ENCODE measurements around the gene CLCN1.
"Not testable (repeated sequence)": the region's sequence is repeated elsewhere in the genome, so short reads cannot be mapped to it uniquely, and the experiment has no call there.

CLCN1 gene

DNA sequence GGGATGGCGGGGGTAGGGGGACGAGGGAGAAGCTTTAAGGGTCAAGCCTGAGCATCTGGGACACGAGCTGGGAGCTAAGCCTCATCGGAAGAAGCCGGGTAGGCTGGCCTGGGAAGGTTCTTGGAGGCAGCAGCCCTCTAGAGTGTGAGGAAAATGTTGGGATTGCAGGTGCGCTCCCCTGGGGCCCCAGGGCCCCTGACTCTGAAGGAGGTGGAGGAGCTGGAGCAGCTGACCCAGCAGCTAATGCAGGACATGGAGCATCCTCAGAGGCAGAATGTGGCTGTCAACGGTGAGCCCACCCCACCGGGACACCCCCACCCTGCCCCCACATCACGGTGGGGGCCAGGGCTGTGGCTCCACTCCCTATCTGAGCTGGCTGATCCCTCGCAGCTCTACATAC, 72.1 kb downstream of the CLCN1 start:
- DNase-seq, result no peak

DNA sequence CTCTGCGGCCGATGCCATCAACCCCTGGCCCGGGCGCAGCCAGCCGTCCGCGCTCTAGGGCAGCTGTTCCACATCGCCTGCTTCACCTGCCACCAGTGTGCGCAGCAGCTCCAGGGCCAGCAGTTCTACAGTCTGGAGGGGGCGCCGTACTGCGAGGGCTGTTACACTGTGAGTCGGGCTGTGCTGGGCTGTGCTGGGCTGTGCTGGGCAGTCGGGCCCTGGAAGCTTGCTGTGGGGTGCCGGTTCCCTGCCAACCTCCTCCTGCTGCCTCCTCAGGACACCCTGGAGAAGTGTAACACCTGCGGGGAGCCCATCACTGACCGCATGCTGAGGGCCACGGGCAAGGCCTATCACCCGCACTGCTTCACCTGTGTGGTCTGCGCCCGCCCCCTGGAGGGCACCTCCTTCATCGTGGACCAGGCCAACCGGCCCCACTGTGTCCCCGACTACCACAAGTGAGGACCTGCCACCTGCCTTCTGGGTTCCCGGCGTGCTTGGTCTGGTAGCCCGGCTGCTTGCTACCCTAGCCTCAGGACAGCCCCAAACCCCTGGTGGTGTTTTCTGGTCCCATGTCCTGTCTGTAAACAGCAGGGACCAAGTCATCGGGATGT, 72.7 kb downstream of the CLCN1 start:
- no peak for DNase-seq

DNA sequence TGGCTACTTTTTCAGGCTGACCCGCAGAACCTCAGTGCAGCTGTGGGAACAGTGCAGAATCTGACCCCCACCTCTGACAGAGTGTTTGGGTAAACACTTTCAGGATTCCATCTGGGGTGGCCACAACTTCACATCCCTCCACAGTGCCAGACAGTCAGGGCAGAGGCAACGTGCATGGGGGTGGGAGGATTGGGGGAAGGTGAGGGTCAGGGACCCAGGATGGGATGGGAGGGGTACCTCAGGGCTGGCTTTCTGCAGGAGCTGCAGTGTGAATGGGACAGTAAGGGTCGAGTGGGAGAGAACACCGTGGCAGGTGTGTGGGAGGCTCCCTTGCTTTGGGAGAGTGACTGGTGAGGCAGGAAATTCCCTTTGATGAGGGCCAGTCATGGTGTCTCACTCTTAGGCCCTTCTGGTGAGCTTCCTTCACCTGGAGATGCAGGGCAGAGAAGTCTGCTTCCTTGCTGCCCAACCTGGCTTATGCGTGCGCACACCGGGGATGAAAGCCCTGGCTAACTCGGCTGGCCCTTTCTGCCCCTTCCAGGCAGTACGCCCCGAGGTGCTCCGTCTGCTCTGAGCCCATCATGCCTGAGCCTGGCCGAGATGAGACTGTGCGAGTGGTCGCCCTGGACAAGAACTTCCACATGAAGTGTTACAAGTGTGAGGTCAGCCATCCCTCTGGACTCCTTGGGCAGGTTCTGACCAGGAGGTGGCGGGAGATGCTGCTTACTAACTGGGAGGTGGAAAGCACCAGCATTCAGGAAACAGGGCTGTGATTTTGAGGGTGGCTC, 73.6 kb downstream of the CLCN1 start:
- no peak for DNase-seq

DNA sequence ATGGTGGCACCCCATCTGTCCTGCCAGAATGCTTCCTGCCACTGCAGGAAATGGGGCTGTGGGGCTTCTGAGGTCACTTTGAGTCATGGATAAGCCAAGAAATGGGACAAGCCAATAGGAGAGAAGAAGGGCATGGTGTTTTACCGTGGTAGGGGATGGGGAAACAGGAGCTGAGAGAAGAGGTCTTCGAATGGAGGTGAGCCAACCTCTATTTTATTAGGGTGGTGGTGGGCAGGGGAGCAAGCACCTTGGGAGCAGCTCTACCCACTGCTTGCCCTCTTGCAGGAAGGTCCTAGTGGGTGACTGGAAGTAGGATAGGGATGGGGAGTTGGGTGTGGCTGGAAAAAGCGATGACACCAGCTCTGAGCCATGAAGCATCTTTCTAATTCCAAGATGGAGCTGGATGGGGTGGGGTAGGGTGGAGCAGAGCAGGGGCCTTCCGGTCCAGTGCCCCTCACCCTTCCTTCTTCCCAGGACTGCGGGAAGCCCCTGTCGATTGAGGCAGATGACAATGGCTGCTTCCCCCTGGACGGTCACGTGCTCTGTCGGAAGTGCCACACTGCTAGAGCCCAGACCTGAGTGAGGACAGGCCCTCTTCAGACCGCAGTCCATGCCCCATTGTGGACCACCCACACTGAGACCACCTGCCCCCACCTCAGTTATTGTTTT, 74.3 kb downstream of the CLCN1 start:
- no peak for DNase-seq

DNA sequence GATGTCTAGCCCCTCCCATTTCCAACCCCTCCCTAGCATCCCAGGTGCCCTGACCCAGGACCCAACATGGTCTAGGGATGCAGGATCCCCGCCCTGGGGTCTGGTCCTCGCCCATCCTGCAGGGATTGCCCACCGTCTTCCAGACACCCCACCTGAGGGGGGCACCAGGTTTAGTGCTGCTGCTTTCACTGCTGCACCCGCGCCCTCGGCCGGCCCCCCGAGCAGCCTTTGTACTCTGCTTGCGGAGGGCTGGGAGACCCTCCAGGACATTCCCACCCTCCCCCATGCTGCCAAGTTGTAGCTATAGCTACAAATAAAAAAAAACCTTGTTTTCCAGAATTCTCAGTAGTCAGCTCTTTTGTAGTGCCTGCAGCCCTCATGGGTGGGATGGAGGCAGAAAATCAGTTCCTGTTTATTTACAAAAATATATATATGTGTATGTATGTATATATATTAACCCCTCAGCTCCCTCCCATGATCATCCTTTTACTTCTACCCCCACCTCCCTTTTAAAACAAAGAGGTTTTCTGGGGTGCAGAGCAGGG, 74.9 kb downstream of the CLCN1 start:
- DNase-seq, result no peak

DNA sequence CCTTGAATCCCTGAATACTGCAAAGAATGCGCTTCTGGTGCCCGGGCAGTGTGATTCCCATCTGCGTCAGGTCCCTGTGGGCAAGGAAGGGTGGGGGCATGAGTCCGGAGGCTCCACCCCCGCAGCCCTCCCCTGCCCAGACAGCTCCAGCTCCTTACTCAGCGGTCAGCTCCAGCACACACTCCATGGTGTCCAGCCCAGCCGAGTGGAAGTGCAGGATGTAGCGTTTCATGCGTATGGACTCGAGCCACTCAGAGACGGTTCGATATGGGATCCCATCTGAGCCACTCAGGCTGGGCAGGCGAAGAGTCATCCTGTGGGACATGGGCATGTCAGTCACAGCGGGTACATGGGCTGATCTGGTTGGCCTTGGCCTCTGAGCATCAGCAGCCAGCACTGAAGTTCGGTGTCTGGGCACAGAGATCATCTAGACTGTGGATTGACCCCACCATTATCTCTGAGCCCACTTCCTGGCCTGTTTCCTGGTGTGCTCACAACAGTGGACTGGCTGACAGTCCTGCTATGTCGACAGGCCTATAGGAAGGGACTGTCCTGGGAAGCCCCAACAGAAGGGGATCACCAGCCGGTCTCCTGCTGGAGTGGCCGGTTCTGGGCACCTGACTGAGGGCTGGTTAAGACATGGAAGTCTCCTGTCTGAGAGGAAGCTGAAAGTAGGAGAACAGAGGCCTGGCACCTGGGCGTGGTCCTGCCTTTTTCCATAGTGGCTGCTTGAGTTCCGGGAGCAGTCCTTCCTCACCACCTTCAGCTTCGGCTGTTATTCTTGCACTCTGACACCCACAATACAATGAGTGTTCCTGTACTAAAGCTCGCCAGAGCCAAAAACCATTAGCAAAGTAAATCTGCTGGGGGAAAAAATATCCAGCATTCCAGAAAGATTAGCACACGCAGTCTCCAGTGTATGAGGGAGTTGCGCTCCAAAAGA, 75.8 kb downstream of the CLCN1 start:
- no peak for DNase-seq

DNA sequence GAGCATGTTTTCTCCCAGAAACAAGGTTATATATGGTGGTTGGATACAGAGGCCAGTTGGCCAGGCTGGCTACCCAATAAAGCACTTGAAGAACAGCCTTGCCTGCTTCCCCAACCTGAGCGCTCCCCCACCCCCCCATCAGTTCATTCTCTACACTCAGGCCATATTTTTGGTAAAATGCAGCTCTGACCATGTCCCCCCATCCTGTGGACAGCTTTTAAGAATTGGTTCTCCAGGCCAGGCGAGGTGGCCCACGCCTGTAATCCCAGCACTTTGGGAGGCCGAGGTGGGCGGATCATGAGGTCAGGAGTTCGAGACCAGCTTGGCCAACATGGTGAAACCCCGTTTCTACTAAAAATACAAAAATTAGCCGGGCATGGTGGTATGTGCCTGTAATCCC, 76.5 kb downstream of the CLCN1 start:
- DNase-seq, result not testable (repeated sequence)

DNA sequence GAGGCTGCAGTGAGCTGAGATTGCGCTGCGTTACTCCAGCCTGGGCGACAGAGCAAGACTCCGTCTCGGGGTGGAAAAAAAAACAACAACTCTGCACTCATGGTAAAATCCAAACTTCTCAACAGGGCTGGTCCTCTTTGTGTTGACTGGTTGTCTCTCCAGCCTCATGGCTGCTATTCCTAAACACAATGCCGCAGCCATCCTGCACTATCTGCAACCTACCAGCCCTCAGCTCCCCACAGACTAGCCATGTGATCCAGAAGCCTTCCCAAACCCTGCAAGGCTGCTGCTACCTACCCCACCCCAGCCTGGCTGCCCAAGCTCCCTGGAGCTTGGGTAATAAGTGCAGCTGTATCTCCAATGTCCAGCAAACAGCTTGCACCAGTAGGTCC, 77.0 kb downstream of the CLCN1 start:
- no peak for DNase-seq

DNA sequence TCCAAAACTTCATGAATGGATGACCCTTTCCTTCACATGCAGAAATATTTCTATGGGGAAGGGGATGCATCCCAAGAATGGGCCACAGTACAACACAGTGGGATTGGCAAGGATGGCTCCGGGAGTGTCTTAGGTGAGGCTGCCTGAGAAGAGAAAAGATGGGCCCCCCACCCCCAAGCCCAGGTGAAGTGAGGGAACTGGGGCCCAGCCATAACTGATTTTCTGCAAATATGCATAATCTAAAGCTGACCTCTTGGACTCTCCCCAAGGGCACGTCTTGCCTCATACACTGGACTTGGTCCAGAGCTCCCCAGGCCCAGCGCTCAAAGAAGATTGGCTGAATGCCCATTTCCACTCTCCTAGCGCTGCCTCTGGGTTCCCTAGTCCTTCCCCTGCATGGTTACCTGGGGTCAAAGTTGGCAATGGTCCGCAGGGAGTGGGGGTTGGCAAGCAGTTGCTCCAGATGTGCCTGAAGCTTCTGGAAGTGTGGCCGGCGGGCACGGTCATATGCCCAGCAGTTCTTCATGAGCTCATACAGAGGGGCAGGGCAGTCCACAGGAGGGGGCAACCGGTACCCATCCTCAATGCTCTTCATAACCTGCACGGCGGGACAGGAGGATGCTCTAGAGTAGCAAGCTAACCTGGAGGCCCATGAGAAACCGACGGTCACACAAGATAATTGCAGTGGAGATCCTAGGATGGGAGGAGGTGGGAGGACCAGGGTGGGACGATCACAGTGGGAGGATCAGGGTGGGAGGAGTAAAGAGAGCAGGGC, 77.5 kb downstream of the CLCN1 start:
- DNase-seq, result no peak

DNA sequence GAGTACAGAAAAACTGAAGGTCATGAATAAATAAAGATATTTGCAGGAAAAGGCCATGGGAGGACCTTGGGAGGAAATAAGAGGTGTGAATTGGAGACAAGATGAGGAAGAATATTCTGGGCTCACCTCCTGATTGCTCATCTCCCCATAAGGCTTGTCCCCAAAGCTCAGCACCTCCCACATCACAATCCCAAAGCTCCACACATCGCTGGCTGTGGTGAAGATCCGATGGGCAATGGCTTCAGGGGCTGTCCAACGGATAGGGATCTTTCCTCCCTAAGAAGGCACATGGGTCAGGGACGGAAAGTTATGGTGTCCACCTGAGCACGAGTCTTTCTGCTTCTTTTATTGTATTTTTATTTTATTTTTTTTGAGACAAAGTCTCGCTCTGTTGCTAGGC, 78.2 kb downstream of the CLCN1 start:
- no peak for DNase-seq

DNA sequence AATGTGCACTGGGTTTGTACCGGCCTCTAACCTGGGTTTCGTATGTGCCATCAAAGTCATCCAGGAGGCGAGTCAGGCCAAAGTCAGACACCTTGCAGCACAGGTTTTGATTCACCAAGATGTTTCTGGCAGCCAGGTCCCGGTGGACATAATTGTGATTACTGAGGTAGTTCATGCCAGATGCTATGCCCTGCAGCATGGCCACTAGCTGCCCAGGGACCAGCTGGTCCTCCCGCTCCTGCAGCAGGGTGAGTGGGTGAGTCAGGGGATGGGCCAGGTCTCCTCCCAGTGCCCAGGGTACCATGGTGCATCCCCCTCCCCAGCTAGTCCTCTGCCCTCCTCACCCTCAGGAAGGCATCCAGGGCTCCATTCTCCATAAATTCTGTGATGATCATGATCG, 78.9 kb downstream of the CLCN1 start:
- DNase-seq, result no peak

DNA sequence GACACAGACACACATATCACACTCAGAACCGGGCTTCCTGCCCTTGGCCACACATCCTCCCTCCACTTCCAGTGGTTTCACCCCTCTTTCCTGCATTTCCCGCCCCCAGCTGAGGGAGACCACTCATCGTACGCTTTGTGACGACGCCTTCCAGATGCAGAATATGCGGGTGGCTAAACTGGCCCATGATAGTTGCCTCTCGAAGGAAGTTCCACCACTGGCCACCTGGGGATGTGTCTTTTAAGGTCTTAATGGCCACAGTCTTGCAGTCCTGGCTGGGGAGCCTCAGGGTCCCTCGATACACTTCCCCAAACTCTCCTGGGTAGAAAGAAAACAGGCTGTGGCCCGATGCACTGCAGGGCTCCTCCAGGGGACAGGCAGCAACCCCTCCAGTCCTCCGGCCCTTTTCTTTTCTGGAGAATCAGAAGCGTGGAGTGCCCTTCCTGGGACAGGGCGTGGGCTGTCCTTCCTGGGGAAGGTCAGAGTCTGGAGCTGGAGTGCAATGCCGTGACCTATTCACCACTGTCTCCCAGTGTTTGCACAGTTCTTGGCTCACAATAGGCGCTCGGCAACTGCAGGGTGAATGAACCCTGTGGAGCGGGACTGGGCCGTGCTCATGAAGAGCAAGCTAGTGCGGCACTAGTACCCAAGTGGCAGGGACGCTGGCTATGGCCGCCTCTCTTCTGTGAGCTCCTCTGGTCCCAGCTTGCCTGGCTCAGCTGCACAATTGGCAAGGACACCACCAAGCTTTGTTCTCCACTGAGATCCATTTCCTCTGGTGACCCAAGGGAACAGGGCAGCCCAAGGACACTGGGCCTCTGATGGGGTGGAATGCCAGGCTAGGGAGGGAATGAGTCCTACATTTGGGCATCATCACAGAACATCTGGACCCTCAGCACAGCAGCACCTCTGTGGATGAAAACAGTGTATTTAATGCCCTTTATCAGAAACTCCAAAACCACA, 79.6 kb downstream of the CLCN1 start:
- no peak for DNase-seq

DNA sequence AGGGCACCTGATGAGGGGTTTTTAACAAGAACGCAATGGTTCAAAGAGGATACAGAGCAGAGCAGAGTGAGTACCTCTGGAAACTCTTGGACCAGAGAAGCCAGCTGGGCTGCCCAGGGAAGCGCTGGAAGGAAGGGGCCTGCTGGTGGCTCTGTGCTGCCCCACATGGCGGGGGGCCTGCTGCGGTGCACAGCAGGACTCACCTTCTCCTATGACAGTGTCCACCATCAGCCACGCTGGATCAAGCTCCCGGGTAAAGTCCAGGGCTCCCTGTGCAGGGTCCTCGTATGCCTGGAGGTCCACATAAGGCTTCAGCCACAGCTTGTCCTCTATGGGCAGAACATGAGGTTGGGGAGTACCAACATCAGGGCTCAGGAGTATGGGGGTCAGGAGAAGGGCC, 80.3 kb downstream of the CLCN1 start:
- DNase-seq, result no peak

DNA sequence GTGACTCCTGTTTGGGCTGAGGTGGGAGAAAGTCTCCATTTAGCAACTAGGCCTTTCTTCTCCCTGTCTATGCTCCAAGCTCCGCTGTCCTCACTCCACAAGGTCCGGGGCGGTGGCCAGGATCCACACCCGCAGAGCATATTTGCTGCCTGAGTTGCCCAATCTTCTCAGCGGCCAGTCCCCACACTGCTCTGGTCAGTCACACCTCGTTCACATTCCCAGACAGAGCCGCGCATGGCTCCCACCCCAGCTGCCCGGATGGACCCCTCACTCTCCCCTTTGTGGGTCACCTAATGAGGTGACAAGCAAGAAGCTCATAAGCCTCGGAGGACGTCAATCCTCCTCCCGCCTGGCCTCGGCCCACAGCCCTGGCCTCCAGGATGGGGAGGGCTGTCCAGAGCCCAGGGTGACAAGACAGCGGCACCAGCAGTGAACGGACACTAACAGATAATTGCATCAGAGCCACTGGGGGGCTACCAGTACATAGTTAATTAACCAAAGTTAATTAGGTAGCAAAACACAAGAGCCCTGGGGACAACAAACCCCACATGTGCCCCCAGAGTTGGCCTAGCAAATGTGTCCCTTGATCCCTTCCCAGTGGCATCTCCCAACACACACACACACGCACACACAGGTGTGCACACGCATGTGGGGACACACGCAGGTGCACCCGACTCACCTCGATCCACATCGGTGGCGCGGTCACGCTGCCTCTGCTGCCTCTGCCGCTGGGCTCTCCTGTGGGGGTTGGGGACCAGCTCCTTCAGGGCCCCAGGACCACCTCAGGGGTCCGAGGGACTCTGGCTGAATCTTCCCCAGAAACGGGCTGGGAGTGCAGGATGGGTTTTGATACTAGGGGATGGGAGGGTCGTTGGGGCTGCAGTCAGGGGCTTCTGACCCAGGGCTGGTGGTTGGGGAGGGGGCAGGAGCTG, 81.0 kb downstream of the CLCN1 start:
- DNase-seq, result no peak

DNA sequence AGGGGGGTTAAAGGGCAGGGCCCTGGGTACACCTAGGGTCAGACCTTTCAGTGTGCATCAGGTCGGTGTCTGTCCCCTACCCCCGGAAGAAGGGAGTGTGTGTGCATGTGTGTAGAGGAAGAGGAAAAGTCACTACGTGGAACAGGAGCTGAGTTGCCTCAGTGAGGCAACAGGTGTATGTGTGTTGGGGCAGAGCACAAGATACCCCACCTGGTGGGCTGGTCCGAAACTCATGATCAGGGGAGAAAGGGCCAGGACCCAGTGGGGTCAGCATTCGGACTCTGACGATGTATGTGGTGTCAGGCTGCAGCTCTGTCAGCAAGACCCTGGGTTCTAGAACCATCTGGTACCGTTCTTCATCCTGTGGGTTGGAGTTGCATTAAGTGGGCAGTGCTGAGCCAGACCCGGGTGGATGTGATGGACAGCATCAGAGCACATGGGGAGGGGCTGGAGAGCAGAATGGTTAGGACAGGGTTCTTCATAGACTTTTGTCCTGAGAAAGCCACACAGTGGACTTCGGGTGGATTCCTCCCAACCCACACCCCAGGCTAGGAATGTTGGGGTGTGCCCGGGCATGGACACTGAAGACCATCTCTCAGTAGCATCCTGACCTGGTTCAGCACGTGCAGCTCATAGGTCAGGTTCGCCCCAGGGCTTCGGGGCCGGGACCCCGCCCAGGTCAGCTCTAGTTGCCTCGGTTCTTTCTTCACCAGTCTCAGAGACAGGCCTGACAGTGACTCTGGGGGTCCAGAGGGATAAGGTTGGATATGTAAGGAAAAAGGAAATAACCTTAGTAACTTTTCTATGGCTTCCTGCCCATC, 82.0 kb downstream of the CLCN1 start:
- no peak for DNase-seq

DNA sequence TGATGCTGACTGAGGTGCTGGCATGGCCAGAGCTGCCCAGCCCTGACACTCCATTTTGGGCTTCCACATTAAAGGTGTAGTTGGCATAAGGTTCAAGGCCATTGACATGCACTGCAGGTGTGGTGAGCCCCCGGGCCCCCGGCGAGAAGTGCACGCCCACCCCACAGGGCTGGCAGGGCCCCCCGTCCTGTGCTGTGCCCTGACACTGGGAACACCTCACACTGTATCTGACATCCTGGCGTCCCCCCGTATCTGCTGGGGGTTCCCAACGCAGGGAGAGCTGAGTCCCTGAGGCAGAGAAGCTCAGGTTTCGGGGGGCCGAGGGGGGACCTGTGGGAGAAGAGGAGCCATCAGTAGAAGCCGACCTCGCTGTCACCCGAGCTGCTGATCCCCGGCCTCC, 82.7 kb downstream of the CLCN1 start:
- DNase-seq, result no peak

DNA sequence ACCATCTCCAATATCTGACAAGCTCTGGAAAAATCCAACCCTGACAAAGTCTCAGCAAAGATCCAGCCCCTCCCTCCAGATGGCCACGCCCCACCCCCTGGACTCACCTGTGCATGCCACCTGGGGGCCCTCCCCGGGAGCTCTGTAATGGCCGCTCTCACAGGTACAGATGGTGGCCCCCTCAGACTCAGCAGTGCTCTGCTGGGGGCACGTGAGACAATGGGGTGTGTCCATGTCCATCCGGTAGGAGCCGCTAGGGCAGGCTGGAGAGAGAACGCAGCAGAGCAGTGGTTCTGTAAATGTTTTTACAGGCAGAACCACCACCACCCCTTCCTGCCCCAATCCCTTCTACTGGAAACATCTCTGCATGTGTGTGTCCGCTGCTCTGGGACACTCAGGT, 83.2 kb downstream of the CLCN1 start:
- no peak for DNase-seq

DNA sequence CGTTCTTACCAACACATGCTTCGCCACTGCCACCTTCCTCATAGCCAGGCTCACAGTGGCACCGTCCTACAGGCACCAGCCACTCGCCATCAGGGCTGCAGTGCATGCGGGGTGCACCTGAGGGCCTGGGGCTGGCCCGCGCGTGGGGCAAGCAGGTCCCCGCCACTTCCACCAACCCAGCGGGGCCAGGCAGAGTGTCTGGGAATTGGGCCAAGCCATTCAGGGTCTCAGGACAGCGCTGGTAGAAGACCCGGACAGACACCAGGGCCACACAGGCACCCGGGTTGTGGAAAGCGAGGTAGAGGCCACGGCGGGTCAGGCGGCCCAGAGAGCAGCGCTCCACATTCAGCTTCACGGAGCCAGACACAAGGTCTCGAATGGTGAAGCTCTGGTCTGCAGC, 83.7 kb downstream of the CLCN1 start:
- DNase-seq, result no peak

DNA sequence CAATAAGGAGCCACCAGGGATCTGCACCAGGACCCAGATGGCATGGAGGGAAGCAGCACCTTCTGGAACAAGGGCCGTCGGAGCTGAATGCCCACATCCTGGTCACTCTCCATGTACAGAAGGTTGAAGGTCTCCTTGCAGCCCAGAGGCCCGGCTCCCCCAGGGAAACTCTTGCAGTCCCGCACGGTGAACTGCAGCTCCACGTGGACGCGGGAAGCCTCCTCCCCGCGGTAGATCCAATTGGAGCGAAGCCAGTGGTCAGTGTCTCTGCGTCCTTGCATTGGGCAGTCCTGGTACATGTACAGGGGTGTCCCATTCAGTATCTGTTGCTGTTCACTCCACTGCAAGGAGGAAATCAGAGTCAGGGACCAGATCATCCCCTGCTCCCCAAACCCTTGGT, 85.4 kb downstream of the CLCN1 start:
- no peak for DNase-seq

All from NCI-H2107 (cell line).